Heart right ventricle (tissue), 16 donors: Measurements from ENCODE around the gene PFN3. TPM values are rescaled to one million over a fixed set of nuclear protein-coding genes. Genes with fewer than 3 reads are reported as not detected.

Experiments
- ATAC-seq, 8 donors: fragments of 200-7000 bp; cut with Tn5 transposase; one replicate each; pipeline ENCODE4 v1.9.1; 2020; ENCODE audit warnings: mild to moderate bottlenecking in 8 of 8, moderate library complexity in 8 of 8, moderate number of reproducible peaks in 1 of 8
- DNase-seq, 2 donors: peaks; one replicate each; pipeline ENCODE4 v3.0.0-alpha.2; 2020
- H3K27ac ChIP-seq, 10 donors: fragments of 200-600 bp; sonication (generic) in 2 of 10; one replicate each; pipeline versions ENCODE4 v1.5.0 to v1.8.0; 2020 to 2022; ENCODE audit warnings: mild to moderate bottlenecking in 3 of 10
- H3K27me3 ChIP-seq, 7 donors: fragments of 200-600 bp; one replicate each; pipeline ENCODE4 v1.8.0; 2021 to 2022; ENCODE audit warnings: mild to moderate bottlenecking in 2 of 7
- H3K36me3 ChIP-seq, 9 donors: fragments of 200-600 bp; sonication (generic) in 1 of 9; one replicate each; pipeline versions ENCODE4 v1.5.0 to v1.8.0; 2020 to 2022; ENCODE audit warnings: mild to moderate bottlenecking in 2 of 9
- H3K4me1 ChIP-seq, 9 donors: fragments of 200-600 bp; sonication (generic) in 1 of 9; one replicate each; pipeline versions ENCODE4 v1.5.0 to v1.8.0; 2020 to 2022; ENCODE audit warnings: mild to moderate bottlenecking in 4 of 9
- H3K4me3 ChIP-seq, 10 donors: fragments of 200-600 bp; sonication (generic) in 2 of 10; one replicate each; pipeline versions ENCODE4 v1.5.0 to v1.8.0; 2020 to 2022; ENCODE audit warnings: mild to moderate bottlenecking in 7 of 10, moderate library complexity in 2 of 10
- H3K9me3 ChIP-seq, 11 donors: fragments of 200-600 bp in 10 of 11; sonication (generic) in 2 of 11; one replicate each; pipeline versions ENCODE4 v1.5.0 to v1.8.0; 2013 to 2022; ENCODE audit warnings: mild to moderate bottlenecking in 2 of 11, control low read depth in 1 of 11, moderate library complexity in 1 of 11
- WGBS, 2 donors: extraction: QIAGEN DNeasy Blood & Tissue Kit; methylation state at CpG; one replicate each; pipeline ENCODE4 v1.1.7; 2013; ENCODE audit warnings: inconsistent platforms in 1 of 2; 5-methylcytosine and 5-hydroxymethylcytosine counted together
- intact Hi-C, 10 donors: fragments of 100-400 bp; cut with DNase I; formaldehyde crosslinking; loops; one replicate each; pipeline versions ENCODE4 v1.11.1 to v1.14.2; 2022
- polyA plus RNA-seq, 2 donors: library from polyadenylated mRNA; stranded (reverse); fragments of 200-250 nt; gene quantifications; one replicate each; pipeline ENCODE4 v1.2.3, GENCODE V29; 2013
- total RNA-seq, 10 donors: library from RNA; stranded (reverse); fragmentation: NEBNext Ultra II Directional in 3 of 10; extraction: Animal tissue kit (Norgen Biotek cat#: 25700) in 3 of 10; gene quantifications; one replicate each; pipeline versions ENCODE4 v1.2.1 to v1.2.4, GENCODE V29; 2021 to 2023
- TF ChIP-seq, protein P1 (sequence below), 9 donors: fragments of 200-600 bp; sonication (generic) in 2 of 9; IDR thresholded peaks; one replicate each; pipeline versions ENCODE4 v1.5.0 to v1.8.0; 2021 to 2022; ENCODE audit warnings: antibody characterized with exemption in 9 of 9, mild to moderate bottlenecking in 5 of 9, moderate library complexity in 1 of 9
- donor health status: Arrhythmogenic right ventricular cardiomyopathy.
- donor health status: ischemic (EF 13 %, LVEDD 7.1; RV severe dilation, severe dysfunction).
- donor health status: healthy with polysubstance abuse.
- donor health status: DM: no; HTN: yes; CAD: no.
- donor health status: DM: no; HTN: no; CAD: no.
- donor health status: ischemic (EF 25% LVEDD 6.9; RV normal size, moderate dysfunction).
- donor health status: ischemic (EF 25% LVEDD 5.7; RV mildly dilated, moderate dysfunction).
- donor health status: healthy.
- donor health status: DM: yes; HTN: yes; CAD: no.
- donor health status: Ischemic cardiomyopathy.
- donor health status: ischemic (EF 35%, LVEDD 5.7; RV mildly dilated, moderate dysfunction).
- donor health status: nonischemic (EF 11% LVEDD 7.7; RV severe dilation, severe dysfunction).
- donor health status: DM: yes; HTN: yes; CAD: no.
- donor health status: PGD.
- donor health status: ischemic (EF 29% LVEDD 5.4; RV normal size, mild dysfunction).
- donor health status: nonischemic (EF 23%, LVEDD 6.1; RV moderate dilation, normal function).

PFN3 gene
- total and polyA plus RNA-seq, 12 donors = not detected

DNA sequence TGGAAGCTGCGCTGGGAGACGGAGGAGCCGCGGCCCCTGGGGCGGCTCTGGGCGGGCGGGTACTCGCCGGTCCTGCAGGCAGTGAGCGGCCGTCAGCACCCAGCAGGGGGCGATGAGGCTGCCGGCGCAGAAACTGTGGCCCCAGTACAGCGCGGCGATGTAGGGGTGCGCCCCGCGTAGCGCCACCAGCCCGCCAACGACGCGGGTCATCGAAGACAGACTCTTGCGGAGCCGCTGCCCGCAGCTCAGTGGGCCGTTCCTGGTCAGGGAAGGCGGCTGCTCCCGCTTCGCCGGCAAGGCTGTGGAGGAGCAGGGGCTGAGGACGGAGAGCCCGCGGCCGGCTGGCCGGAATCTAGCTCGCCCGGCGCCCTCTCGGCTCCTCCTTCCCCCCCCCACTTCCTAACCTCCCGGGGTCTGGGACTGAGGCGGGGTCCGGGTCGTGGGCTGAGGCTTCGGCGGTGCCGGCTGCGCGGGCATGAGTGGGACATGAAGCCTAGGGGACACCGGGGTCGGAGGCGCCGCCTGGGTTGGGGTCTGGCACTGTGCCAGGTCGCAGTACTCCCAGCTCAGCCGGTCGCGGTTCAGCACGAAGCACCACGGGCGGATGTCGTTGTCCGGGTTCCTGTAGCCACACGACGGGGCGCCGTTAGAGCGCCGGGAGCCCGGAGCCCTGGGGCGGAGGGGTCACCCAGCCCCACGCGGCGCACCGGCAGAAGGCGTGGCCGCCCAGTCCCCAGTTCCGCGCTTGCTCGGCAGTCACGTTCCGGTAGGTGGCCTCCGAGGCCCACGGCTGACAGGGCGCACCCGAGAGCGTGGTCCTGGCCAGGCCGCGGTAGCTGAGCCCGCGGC lies 3.6 kb upstream of the PFN3 start:
- 0 to 1% methylated on average over 89 to 93 of the region's 93 CpGs for WGBS, 2 donors

DNA sequence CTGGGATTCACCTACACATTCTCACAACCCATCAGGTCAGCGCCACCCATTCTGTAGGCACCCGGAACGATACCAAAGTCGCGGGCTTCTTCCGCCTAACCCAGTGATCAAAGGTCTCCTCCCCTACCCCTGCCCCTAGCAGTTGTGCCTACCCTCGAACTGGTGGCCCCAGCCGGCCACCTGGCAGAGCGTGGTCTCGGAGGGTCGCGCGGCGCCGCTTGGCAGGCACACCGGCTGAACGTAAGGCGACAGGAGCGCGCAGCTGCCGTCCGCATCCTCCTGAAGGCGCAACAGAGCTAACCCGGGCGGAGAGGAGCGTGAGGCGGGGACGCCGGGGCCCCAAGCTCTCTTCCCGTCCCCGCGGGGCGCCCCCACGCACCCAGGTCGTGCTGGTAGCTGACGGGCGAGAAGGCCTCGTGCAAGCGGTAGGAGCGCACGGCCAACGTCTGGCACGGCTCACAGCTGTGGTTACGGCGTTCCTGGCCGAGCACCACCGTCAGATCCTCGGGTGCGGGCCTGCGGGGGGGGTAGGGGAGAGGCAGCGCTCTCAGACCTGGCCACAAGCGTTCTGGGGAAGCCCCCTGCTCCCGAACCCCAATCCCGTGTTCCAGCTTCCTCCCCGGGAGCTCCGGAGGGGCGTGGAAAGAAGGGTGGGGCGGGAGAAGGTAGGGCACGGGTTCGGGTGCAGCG lies 2.8 kb upstream of the PFN3 start:
- no peak for DNase-seq
- 2% methylated on average over 59 to 61 of the region's 61 CpGs for WGBS, 2 donors
- H3K9me3 ChIP-seq = no peaks in the 10 kb centered on the region
- H3K4me1 ChIP-seq = peaks cover 20 to 56% (median 35%) of the 10 kb centered on the region in 9 donors
- H3K27ac ChIP-seq = peak overlapping the region in 1 of 10 donors; percentile 28
- H3K36me3 ChIP-seq = no peaks in the 10 kb centered on the region
- H3K27me3 ChIP-seq = peaks cover 35 to 82% (median 67%) of the 10 kb centered on the region in 7 donors
- TF ChIP-seq, protein P1, sequence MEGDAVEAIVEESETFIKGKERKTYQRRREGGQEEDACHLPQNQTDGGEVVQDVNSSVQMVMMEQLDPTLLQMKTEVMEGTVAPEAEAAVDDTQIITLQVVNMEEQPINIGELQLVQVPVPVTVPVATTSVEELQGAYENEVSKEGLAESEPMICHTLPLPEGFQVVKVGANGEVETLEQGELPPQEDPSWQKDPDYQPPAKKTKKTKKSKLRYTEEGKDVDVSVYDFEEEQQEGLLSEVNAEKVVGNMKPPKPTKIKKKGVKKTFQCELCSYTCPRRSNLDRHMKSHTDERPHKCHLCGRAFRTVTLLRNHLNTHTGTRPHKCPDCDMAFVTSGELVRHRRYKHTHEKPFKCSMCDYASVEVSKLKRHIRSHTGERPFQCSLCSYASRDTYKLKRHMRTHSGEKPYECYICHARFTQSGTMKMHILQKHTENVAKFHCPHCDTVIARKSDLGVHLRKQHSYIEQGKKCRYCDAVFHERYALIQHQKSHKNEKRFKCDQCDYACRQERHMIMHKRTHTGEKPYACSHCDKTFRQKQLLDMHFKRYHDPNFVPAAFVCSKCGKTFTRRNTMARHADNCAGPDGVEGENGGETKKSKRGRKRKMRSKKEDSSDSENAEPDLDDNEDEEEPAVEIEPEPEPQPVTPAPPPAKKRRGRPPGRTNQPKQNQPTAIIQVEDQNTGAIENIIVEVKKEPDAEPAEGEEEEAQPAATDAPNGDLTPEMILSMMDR (IDR thresholded peaks at IDR 0.05) = no peak
- H3K4me3 ChIP-seq = peak overlapping the region; percentile 28 to 64 (median 58)
- intact Hi-C loops = loop anchor here in 2 of 10 donors (1.0 to 5.0 kb wide), 2 partner anchors 47 to 49 kb away; no protein-coding TSS in a partner anchor
- peak in 1 of 8 donors; percentile 21 for ATAC-seq

More for the DNA sequence above, 3.6 kb upstream of the PFN3 start:
- Histone ChIP-seq H3K27ac (peak overlapping the region in 1 of 10 donors; percentile 28), H3K4me1 (peaks cover 20 to 56% (median 35%) of the 10 kb centered on the region in 9 donors), H3K4me3 (peak overlapping the region; percentile 28 to 64 (median 58)), H3K9me3 (no peaks in the 10 kb centered on the region), H3K36me3 (no peaks in the 10 kb centered on the region), H3K27me3 (peaks cover 35 to 80% (median 59%) of the 10 kb centered on the region in 7 donors)
- ATAC-seq (peak; percentile 94 to 97 (median 96)), DNase-seq (peak; percentile 81 to 86)
- intact Hi-C loops = loop anchor here in 8 of 10 donors (1.0 to 5.0 kb wide), 5 partner anchors 46 to 51 kb away; no protein-coding TSS in a partner anchor
- TF ChIP-seq, protein P1 (IDR thresholded peaks at IDR 0.05) = peak; percentile 64 to 85 (median 76)

DNA sequence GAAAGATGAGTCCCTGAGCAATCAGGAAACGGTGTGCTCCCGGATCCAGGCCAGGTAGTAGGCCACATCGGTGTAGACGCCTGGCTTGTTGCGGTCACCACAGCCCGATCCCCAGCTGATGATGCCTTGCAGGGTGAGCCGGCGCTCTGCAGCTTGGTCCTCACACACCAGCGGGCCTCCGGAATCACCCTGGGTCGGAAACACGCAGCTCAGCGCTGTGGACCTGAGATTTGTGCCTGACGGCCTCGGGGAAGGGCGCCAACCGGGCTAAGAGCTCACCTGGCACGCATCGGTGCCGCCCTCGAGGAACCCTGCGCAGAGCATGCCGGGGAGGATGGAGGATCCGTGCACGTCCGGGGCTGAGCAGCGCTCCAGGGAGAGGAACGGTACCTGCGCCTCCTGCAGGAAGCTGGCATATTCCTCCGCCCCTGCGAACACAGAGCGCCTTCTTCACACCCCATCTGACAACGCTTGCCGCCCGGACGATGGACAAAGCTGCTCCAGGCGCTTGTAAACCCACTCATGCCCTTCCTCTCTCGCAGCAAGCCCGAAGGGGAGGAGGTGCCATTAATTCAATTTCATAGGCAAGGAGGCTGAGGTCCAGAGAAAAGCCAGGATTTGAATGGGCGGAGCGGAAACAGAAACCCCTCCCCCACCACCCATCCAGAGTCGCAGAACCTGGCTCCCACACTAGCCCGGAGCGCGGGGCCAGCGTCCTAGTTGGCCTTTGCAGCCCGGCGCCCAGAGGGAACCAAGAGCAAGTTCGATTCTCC lies 2.0 kb upstream of the PFN3 start:
- ATAC-seq = peak in 1 of 8 donors; percentile 19
- Histone ChIP-seq H3K36me3 (no peaks in the 10 kb centered on the region), H3K4me1 (peaks cover 20 to 56% (median 35%) of the 10 kb centered on the region in 9 donors), H3K4me3 (peak overlapping the region in 2 of 10 donors; percentile 60 to 64), H3K9me3 (no peaks in the 10 kb centered on the region), H3K27ac (no peak overlapping the region), H3K27me3 (peaks cover 35 to 90% (median 74%) of the 10 kb centered on the region in 7 donors)
- intact Hi-C loops = loop anchor here in 2 of 10 donors (1.0 to 5.0 kb wide), 2 partner anchors 48 to 50 kb away; no protein-coding TSS in a partner anchor
- TF ChIP-seq, protein P1 (IDR thresholded peaks at IDR 0.05) = peak in 7 of 9 donors; percentile 10 to 41 (median 31)
- 4 to 7% methylated on average over 49 of the region's 49 CpGs for WGBS, 2 donors
- peak in 1 of 2 donors; percentile 44 for DNase-seq
